Activated naive CD4-positive, alpha-beta T cell treated with anti-CD3 and anti-CD28 coated beads for 36 hours (primary cell): Measurements from ENCODE around the gene RBM14. TPM values are rescaled to one million over a fixed set of nuclear protein-coding genes. Genes with fewer than 3 reads are reported as not detected.
"Not testable (repeated sequence)": the region's sequence is repeated elsewhere in the genome, so short reads cannot be mapped to it uniquely, and the experiment has no call there.

Experiments
- CTCF ChIA-PET: fragments of 350-600 bp; sonication (Branson Sonifier 250); formaldehyde crosslinking; loops from one replicate; lab custom pipeline; 2021; ENCODE audit warnings: antibody characterized with exemption; lab: Charles Lee
- DNase-seq: peaks from one replicate; pipeline ENCODE4 v3.0.0-alpha.2; 2020
- H3K27ac Mint-ChIP-seq: one replicate; pipeline ENCODE4 v1.8.0; 2021; ENCODE audit warnings: mild to moderate bottlenecking, mixed read lengths
- H3K27me3 Mint-ChIP-seq: one replicate; pipeline ENCODE4 v1.8.0; 2021; ENCODE audit warnings: low read depth, mixed read lengths
- H3K36me3 Mint-ChIP-seq: one replicate; pipeline ENCODE4 v1.8.0; 2021; ENCODE audit warnings: low read depth, mixed read lengths
- H3K4me1 Mint-ChIP-seq: one replicate; pipeline ENCODE4 v1.8.0; 2021; ENCODE audit warnings: low read depth, mixed read lengths
- H3K4me3 Mint-ChIP-seq: one replicate; pipeline ENCODE4 v1.8.0; 2021; ENCODE audit warnings: mild to moderate bottlenecking, moderate library complexity, mixed read lengths
- H3K9me3 Mint-ChIP-seq: one replicate; pipeline ENCODE4 v1.8.0; 2021; ENCODE audit warnings: mixed read lengths
- intact Hi-C: fragments of 100-400 bp; cut with micrococcal nuclease; formaldehyde crosslinking; loops from one replicate; pipeline ENCODE4 v1.15.1; 2023
- total RNA-seq, 2 experiments: library from RNA; stranded (reverse); gene quantifications; one replicate each; pipeline ENCODE4 v1.2.3, GENCODE V29; 2021

RBM14 gene
- total RNA-seq, 2 experiments from 2014 or later, result 160 to 173 TPM

DNA sequence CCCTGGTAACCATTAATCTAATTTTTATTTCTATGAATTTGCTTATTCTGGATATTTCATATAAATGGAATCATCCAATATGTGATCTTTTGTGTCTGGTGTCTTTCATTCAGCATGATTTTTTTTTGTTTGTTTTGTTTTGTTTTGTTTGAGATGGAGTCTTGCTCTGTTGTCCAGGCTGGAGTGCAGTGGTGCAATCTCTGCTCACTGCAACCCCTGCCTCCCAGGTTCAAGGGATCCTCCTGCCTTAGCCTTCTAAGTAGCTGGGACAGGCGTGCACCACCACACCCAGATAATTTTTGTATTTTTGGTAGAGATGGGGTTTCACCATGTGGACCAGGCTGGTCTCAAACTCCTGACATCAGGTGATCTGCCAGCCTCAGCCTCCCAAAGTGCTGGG lies 31.0 kb upstream of the RBM14 start:
- H3K4me3 Mint-ChIP-seq, DNase-seq, H3K27ac Mint-ChIP-seq, H3K4me1 Mint-ChIP-seq, intact Hi-C loops, H3K36me3 Mint-ChIP-seq, H3K9me3 Mint-ChIP-seq, H3K27me3 Mint-ChIP-seq: not testable (repeated sequence)
- CTCF ChIA-PET, result interaction anchor here (0.6 to 1.1 kb wide), 2 partner anchors 8 to 95 kb away, joined by 3 to 4 read pairs; no protein-coding TSS in a partner anchor

DNA sequence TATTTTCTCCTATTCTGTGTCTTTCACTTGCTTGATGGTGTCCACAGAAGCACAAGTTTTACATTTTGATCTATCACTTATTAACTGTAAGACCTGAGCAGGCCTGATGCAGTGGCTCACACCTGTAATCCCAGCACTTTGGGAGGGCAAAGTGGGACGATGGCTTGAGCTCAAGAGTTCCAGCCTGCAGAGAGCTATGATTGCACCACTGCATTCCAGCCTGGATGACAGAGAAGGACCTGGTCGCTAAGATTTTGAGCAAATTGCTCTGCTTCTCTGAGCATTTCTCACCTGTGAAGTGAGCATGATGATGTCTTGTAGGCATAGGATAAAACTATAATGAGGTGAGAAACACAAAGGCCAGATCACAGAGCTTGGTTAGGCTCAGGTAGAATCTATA lies 30.3 kb upstream of the RBM14 start:
- no peaks in the 10 kb centered on the region for H3K36me3 Mint-ChIP-seq
- no peaks in the 10 kb centered on the region for H3K27me3 Mint-ChIP-seq
- H3K4me1 Mint-ChIP-seq, result peaks cover under 1% of the 10 kb centered on the region
- H3K4me3 Mint-ChIP-seq, result no peak overlapping the region
- CTCF ChIA-PET, result interaction anchor here (1.1 kb wide), 1 partner anchor 9 kb away, joined by 4 read pairs; no protein-coding TSS in a partner anchor
- no peak for DNase-seq
- H3K9me3 Mint-ChIP-seq, result peaks cover 5% of the 10 kb centered on the region
- H3K27ac Mint-ChIP-seq, result no peak overlapping the region
- intact Hi-C loops, result no loop called here

DNA sequence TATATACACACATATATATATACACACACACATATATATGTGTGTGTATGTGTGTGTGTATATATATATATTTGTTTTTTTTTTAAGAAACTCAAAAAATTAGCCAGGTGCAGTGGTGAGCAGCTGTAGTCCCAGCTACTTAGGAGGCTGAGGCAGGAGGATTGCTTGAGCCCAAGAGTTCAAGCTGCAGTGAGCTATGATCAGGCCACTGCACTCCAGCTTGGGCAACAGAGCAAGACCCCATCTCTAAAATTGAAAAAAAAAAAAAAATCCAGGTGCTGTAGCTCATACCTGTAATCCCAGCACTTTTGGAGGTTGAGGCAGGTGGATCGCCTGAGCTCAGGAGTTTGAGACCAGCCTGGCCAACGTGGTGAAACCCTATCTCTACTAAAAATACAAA lies 27.1 kb upstream of the RBM14 start:
- peaks cover 15% of the 10 kb centered on the region for H3K4me1 Mint-ChIP-seq
- CTCF ChIA-PET, result interaction anchor here (0.6 to 0.8 kb wide), 3 partner anchors 14 to 63 kb away, joined by 3 to 5 read pairs (median 3); no protein-coding TSS in a partner anchor
- DNase-seq, H3K4me3 Mint-ChIP-seq, intact Hi-C loops, H3K27ac Mint-ChIP-seq, H3K9me3 Mint-ChIP-seq, H3K36me3 Mint-ChIP-seq, H3K27me3 Mint-ChIP-seq: not testable (repeated sequence)

DNA sequence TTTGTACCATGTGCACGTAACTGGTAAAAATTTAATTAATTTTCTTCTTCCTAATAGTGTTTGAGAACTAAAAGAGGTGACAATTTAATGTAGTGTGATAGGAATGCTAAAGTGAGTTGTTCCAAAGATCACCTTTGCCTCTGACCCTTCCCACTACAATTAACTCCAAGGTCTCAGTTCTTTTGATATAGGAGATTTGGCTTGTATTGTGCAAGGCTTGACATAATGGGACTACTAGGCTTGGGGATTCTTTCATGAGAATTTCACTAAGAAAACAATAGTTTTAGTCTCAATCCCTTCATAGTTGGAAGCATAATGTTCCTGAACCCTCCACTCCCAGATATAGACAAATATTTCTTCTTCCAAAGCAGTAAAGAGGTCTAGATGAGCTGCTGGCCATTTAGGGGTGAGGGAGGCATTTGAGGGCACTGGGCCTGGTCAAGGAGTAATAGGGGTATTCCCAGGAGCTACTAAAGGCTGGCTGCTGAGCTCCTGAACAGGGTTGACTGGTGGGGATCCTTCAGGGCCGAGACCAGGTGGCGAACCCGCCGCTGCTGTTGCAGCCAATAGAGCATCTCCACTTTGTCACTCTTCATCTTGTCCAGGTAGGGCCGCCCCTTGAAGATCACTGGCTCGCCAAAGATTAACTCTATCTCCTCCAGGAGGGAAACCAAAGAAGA lies 26.3 kb upstream of the RBM14 start:
- CTCF ChIA-PET, result interaction anchor here (0.6 to 1.7 kb wide), 6 partner anchors 12 to 189 kb away, joined by 3 to 6 read pairs (median 4); partner anchors contain the start of gene RBM4B

DNA sequence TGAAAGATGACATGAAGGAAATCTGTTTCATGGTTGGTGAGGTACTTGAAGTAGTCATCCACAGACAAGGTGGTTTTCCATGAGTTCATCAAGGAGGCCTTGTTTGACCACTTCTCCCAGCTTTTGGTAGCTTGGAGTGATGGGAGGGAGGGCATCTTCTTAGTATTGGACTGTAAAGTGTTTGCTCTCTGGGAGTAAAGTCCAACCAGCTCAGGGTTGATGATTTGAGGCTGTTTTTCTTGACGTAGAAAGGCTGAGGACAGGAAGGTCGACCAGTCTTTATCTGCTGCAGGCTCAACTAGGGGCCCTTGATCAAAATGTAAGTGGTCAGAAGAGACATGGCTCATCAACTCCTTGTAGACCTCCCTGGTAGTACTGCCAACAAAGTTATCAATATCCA lies 25.3 kb upstream of the RBM14 start:
- intact Hi-C loops, result no loop called here
- CTCF ChIA-PET, result interaction anchor here (1.3 to 2.0 kb wide), 3 partner anchors 10 to 86 kb away, joined by 4 to 8 read pairs (median 5); partner anchors contain the start of gene RBM4B
- no peak for DNase-seq
- Mint-ChIP-seq H3K27me3 (no peaks in the 10 kb centered on the region), H3K27ac (no peak overlapping the region), H3K36me3 (peaks cover 5% of the 10 kb centered on the region), H3K9me3 (no peaks in the 10 kb centered on the region), H3K4me1 (peaks cover 28% of the 10 kb centered on the region), H3K4me3 (no peak overlapping the region)

More for the DNA sequence above, 26.3 kb upstream of the RBM14 start:
- Mint-ChIP-seq H3K36me3 (peaks cover 5% of the 10 kb centered on the region), H3K9me3 (no peaks in the 10 kb centered on the region), H3K4me1 (peaks cover 21% of the 10 kb centered on the region), H3K4me3 (no peak overlapping the region), H3K27me3 (no peaks in the 10 kb centered on the region), H3K27ac (no peak overlapping the region)
- no peak for DNase-seq
- intact Hi-C loops, result no loop called here

DNA sequence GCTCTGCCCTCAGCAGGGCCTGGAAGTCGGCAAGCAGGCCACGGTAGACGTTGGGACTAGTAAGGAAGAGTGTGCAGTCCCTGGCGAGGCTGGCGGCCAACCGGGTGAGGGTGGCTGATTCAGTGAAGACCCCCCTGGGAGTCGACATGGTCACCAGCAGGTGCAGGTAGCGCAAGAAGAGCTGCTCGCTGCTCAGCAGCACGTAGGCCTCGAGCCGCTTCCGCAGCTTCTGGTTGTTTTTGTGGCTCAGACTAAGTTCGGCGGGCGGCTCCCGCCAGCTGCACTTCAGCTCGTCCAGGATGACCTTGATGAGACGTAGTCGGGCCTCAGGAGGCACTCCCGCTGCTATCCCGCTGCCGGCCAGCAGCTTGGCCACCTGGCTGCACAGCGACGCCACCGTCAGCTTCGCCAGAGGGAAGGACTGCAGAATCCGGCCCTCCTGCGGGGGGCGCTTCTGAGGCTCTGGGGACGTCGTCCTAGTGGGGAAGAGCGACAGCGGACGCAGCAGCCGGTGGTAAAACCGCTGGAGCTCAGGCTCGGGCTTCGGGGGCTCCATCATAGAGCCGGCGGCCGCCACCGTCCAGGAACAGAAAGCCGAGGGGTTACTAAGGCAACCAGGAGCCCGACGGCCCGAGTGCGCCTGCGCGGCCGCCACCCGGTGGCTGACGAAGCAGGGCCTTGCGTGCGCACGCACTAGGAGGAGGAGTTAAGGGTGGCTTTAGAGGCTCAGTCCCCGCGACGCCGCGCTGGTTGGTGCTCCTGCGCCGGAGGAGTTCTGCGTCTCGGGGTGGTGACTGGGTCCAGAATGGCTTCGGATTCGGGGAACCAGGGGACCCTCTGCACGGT lies 23.8 kb upstream of the RBM14 start, which contains the start of the genes CCDC87 and CCS:
Gene CCDC87 (minus strand): TSS at position 607 of the 846 bp plus-strand sequence. CDS start 48 bp downstream, at position 559.
Gene CCS (plus strand): TSS at position 729 of the 846 bp plus-strand sequence. CDS start 77 bp downstream, at position 806.
- intact Hi-C loops, result loop anchor here (1.0 kb wide), 3 partner anchors 24 to 86 kb away; partner anchors contain the start of genes RBM14 and RBM4
- Mint-ChIP-seq H3K36me3 (peaks cover 5% of the 10 kb centered on the region), H3K4me3 (peak within 1 kb of the TSS; percentile 100), H3K4me1 (peaks cover 30% of the 10 kb centered on the region), H3K27ac (peak within 1 kb of the TSS; percentile 98), H3K27me3 (no peaks in the 10 kb centered on the region), H3K9me3 (no peaks in the 10 kb centered on the region)
- CTCF ChIA-PET, result interaction anchor here (0.5 to 2.0 kb wide), 16 partner anchors 10 to 382 kb away, joined by 3 to 8 read pairs (median 3); partner anchors contain the start of genes RBM4 and RBM4B
- peak; percentile 98 for DNase-seq

DNA sequence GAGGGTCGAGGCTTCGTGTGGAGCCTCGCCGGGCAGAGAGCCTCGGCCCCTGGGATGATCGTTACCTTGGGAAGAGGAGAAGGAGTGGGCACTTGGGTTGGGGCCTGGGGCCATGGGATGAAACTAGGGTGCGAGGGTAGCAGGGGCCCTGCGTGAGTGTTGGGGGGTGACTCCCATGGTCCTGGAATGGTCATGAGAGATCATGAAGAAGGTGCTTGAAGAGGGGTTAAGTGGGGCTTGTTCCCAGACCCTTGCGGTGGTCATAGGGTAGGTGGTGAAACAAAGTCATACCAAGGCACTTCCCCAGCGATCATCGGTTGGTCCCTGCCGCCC lies 23.2 kb upstream of the RBM14 start:
- no peak for DNase-seq
- Mint-ChIP-seq H3K27ac (peak overlapping the region; percentile 98), H3K27me3 (no peaks in the 10 kb centered on the region), H3K9me3 (no peaks in the 10 kb centered on the region), H3K4me1 (peaks cover 30% of the 10 kb centered on the region), H3K4me3 (peak overlapping the region; percentile 100), H3K36me3 (peaks cover 5% of the 10 kb centered on the region)
- CTCF ChIA-PET, result interaction anchor here (1.3 to 2.0 kb wide), 5 partner anchors 12 to 100 kb away, joined by 3 to 8 read pairs (median 4); partner anchors contain the start of genes RBM4 and RBM4B
- intact Hi-C loops, result loop anchor here (1.0 kb wide), 3 partner anchors 23 to 85 kb away; partner anchors contain the start of genes RBM14 and RBM4

DNA sequence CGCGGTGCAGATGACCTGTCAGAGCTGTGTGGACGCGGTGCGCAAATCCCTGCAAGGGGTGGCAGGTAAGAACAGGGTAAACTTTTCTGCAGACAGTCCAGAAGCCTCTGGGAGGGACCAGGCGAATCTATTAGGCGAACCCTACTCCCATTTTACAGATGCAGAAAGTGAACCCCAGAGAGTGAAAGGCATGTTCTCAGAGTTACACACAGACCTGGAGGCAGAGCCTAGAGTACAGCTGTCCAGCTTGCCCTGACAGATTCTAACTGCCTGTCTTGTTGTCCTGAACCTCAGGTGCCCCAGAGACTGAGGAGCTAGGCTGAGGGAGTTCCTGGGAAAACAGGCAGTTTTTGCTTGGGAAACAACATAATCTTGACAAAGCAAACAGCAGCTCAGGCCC lies 22.8 kb upstream of the RBM14 start:
- Mint-ChIP-seq H3K36me3 (peaks cover 5% of the 10 kb centered on the region), H3K27me3 (no peaks in the 10 kb centered on the region), H3K4me1 (peaks cover 30% of the 10 kb centered on the region), H3K9me3 (no peaks in the 10 kb centered on the region), H3K27ac (peak overlapping the region; percentile 98), H3K4me3 (peak overlapping the region; percentile 100)
- no peak for DNase-seq
- CTCF ChIA-PET, result interaction anchor here (1.0 to 1.6 kb wide), 3 partner anchors 84 to 100 kb away, joined by 3 to 4 read pairs (median 3); partner anchors contain the start of gene RBM4B
- intact Hi-C loops, result loop anchor here (1.0 kb wide), 3 partner anchors 23 to 85 kb away; partner anchors contain the start of genes RBM14 and RBM4

DNA sequence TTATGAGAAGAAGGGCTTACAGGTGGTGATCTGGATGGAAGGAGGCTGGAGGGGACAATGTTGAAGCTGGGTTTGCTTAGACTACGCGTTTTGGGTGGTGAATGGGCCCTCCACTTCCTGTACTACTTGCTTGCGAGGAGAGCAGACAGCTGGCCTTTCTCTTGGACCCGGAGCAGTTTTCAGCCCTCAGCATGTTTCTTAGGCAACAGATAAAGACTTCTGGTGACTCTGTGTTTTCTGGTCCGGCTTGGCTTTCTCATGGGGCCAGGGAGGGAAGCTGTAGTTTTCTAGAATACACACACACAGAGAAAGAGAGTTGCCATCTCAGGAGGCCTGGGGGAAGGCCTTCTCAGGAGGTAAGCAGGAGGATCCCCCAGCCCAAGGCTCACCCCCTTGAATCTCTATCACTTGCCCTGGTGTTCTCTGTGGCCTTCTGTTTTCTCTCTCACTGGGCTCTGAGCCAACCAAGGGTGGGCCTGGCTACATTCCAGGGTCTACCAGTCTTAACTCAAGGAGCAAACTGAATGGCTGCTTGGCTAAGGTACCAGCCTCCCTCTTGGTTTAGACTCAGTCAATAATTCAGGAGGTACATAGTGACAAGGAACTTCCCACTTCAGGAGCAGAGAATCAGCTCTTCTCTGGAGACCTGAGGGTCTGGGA lies 21.1 kb upstream of the RBM14 start:
- peaks cover 5% of the 10 kb centered on the region for H3K36me3 Mint-ChIP-seq
- H3K27ac Mint-ChIP-seq, result peak overlapping the region; percentile 48
- CTCF ChIA-PET, result interaction anchor here (0.7 to 1.5 kb wide), 3 partner anchors 16 to 49 kb away, joined by 3 to 5 read pairs (median 4); partner anchors contain the start of gene ACTN3
- no peaks in the 10 kb centered on the region for H3K9me3 Mint-ChIP-seq
- DNase-seq, result peak; percentile 11
- intact Hi-C loops, result no loop called here
- H3K27me3 Mint-ChIP-seq, result no peaks in the 10 kb centered on the region
- peaks cover 30% of the 10 kb centered on the region for H3K4me1 Mint-ChIP-seq
- H3K4me3 Mint-ChIP-seq, result peak overlapping the region; percentile 57

DNA sequence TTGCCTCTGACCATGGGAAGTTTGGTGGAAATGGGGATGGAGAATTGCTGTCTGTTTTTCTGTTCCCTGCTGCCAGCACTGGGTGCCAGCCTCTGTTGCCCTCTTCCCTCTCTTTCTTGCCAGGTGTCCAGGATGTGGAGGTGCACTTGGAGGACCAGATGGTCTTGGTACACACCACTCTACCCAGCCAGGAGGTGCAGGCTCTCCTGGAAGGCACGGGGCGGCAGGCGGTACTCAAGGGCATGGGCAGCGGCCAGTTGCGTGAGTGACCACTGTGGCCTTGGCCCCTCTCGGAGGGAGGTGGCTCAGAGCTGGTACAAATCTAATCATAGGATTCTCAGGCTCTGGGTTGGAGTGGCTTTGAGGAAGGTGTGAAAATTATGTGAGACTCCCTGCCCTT lies 17.4 kb upstream of the RBM14 start:
- CTCF ChIA-PET, result interaction anchor here (0.6 kb wide), 1 partner anchor 406 kb away, joined by 7 read pairs; no protein-coding TSS in a partner anchor
- H3K9me3 Mint-ChIP-seq, result no peaks in the 10 kb centered on the region
- intact Hi-C loops, result no loop called here
- peaks cover 5% of the 10 kb centered on the region for H3K36me3 Mint-ChIP-seq
- no peak for DNase-seq
- H3K4me1 Mint-ChIP-seq, result peaks cover 16% of the 10 kb centered on the region
- H3K4me3 Mint-ChIP-seq, result no peak overlapping the region
- H3K27ac Mint-ChIP-seq, result no peak overlapping the region
- no peaks in the 10 kb centered on the region for H3K27me3 Mint-ChIP-seq

DNA sequence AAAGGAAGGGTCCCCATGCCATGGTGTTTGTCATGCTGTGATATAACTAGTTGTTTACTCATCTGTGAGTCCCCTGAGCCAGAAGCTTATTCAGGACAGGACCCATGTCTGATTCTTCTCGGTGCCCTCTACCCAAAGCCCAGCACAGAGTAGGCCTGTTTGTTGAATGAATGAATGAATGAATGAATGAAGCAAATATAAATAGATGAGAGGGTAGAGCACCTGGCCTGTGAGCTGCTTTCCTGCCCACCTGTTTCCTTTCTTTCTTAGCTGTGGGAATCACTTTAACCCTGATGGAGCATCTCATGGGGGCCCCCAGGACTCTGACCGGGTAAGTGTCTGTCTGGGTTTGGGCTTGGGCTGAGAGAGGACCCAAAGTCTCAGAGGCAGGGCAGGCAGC lies 16.2 kb upstream of the RBM14 start:
- Mint-ChIP-seq H3K27ac (no peak overlapping the region), H3K36me3 (peaks cover 7% of the 10 kb centered on the region), H3K27me3 (no peaks in the 10 kb centered on the region), H3K4me1 (peaks cover 9% of the 10 kb centered on the region), H3K9me3 (no peaks in the 10 kb centered on the region), H3K4me3 (no peak overlapping the region)
- DNase-seq, result no peak
- intact Hi-C loops, result no loop called here
- CTCF ChIA-PET, result interaction anchor here (0.6 kb wide), 1 partner anchor 20 kb away, joined by 3 read pairs; no protein-coding TSS in a partner anchor
